DND-41 (cell line): ENCODE results near the gene GRIK4.

Source experiments
- CTCF ChIP-seq: IDR thresholded peaks from 2 replicates; pipeline ENCODE4 v1.5.1; 2012; ENCODE audit warnings: borderline replicate concordance, low read length, moderate library complexity, mild to moderate bottlenecking; ENCODE audit not compliant: poor library complexity, severe bottlenecking; ENCODE audit errors: extremely low read depth
- EZH2 ChIP-seq: IDR thresholded peaks from 3 replicates; pipeline ENCODE4 v1.6.1; 2012; ENCODE audit warnings: borderline replicate concordance, low read depth, mild to moderate bottlenecking, moderate library complexity, low read length, inconsistent platforms; ENCODE audit not compliant: severe bottlenecking

- TF ChIP-seq CTCF (no peak), EZH2 (no peak)
Measured at GRCh38 chr11:120950880-120951279, 439.3 kb downstream of the GRIK4 start.
